Midbrain (tissue), 1 donor: Measurements from ENCODE around the gene GRM5.
"Not testable (repeated sequence)": the region's sequence is repeated elsewhere in the genome, so short reads cannot be mapped to it uniquely, and the experiment has no call there.

ENCODE experiments used
- DNase-seq: peaks from one replicate; lab custom pipeline; 2025; lab: John Stamatoyannopoulos, UW

The GRM5 gene

DNA sequence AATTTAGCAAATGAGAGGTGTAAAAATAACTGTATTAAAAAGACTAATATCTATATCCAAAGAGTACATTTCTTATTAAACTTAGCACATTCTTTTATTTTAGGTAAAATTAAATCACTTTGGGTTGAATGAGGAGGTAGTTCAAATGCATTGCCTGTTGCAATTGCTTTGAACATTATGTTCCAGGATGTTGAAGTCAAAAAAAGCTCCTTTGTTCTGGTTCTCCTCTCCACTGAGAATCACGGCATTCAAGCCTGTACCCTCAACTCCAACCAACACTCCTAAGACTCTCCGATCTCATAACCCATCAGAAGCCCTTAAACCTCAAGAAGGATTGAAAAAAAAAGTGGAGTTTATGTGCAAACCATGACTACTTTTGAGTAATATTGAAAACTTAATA lies 230.1 kb downstream of the GRM5 start:
- DNase-seq = not testable (repeated sequence)

- DNase-seq = no peak
Measured at GRCh38 chr11:88831303-88831890, 234.4 kb downstream of the GRM5 start.

DNA sequence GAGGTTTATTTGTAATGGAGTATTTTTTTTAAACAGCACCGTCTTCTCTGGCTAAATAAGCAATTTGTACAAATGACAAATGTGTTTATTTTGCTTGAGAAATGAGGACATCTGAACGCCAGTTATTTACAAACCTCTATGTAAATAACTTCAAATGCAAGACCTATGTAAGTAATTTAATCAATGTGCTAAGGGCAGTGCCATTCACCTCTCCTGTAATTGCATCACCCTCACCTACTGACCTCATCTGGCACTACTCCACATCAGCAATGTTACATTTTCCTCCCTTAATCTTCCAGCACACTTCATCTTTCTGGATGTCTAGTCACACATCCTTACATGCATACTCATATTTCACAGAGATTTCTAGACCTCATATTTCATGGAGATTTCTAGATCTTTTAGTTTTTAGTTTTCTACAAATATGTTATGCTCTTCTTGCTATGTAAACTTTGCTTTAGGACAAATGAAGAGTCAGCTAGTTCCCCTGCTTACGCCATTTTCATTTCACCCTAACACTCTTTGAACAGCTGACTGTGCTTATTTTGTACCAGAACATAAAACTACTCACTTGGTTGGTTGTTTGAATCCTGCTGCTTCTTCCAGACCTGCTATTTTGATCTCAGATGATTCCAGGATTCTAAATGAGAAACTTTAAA lies 238.6 kb downstream of the GRM5 start:
- DNase-seq = no peak

DNA sequence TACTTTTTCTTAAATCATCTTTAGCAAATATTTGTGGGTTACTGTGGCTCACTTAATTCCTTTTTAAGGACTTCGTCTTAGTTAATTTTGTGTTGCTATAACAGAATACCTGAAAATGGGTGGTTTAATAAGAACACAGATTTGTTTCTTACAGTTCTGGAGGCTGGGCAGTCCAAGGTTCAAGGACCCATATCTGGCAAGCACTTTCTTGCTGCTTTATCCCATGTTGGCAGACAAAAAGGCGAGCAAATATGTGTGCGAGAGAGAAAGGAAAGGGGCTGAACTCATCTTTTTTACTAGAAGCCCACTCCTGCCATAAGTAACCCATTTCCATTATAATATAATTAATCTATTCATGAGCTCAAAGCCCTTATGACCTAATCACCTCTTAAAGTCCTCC lies 246.2 kb downstream of the GRM5 start:
- DNase-seq = no peak

- DNase-seq = no peak
Measured at GRCh38 chr11:88818978-88819377, 246.8 kb downstream of the GRM5 start.

DNA sequence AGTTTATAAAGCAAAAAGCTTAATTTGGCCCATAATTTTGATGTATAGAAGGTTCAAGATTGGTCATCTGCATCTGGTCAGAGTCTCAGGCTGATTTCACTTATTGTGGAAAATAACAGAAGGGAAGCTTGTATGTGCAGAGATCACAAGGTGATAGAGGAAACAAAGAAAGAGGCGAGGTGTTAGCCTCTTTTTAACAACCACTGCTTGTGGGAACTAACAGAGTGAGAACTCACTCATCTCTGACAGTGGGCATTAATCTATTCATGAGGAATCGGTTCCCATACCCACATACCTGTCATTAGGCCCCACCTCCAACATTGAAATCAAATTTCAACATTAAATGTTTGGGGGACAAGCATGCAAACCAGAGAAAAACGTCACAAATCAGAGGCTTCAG lies 250.3 kb downstream of the GRM5 start:
- DNase-seq = no peak

GRCh38 chr11:88814076-88814475 lies 251.7 kb downstream of the GRM5 start:
- DNase-seq = no peak

DNA sequence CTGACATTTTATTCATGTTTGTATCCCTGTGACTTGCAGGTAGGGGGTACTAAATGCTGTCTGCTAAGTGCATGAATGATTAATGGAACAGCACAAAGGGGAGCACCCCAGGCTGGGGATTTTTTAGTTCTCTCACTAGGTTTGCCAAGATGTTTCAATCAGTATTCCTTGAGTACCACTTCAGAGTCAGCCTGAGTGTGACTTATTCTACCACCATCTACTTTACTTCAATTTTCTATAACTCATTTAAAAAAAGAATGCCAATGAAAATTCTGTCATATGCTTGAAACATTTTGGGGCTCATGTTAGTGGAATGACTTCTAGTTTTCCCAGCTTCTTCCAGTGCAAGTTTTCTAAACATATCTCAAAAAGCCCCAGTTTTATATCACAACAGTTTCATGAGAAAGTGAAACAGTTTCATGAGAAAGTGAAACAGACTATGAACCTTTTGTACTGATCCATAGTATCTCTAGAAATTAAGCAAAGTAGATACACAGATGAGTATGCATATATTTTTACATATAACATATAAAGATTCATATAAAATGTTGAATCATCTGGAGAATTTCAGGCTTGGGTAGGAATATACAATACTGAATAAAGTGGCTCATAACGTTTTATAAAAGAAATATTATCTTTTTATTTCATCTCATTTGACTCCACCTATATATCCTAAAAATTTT lies 252.4 kb downstream of the GRM5 start:
- no peak for DNase-seq

- DNase-seq = no peak
Measured at GRCh38 chr11:88810420-88811097, 255.2 kb downstream of the GRM5 start.

DNA sequence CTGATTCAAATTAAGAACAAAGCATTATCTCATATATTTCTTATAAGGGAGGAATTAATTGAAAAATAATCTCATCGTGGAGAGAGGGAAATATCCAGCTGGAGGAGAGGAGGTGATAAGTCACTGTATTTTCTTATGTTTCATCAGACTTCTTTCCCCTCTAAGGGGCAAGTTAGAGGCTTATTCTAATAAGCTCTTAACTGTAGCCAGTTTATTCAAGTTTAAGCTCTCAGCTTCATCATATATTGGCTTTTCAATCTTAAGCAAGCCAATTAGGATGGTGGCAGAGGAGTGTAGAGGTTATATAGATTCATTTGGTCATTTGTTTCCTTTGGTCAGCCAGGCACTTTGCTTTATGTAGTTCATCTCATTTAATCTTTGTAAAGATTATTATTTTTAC lies 256.7 kb downstream of the GRM5 start:
- DNase-seq = no peak

GRCh38 chr11:88807349-88807748 lies 258.4 kb downstream of the GRM5 start:
- DNase-seq = no peak

GRCh38 chr11:88806410-88806809 lies 259.4 kb downstream of the GRM5 start:
- DNase-seq = no peak

- no peak for DNase-seq
Measured at GRCh38 chr11:88801484-88802123, 264.2 kb downstream of the GRM5 start.

GRCh38 chr11:88799771-88800500 lies 265.8 kb downstream of the GRM5 start:
- peak; percentile 43 for DNase-seq

GRCh38 chr11:88790182-88790581 lies 275.6 kb downstream of the GRM5 start:
- no peak for DNase-seq

- DNase-seq = no peak
Measured at GRCh38 chr11:88779577-88779976, 286.2 kb downstream of the GRM5 start.

- no peak for DNase-seq
Measured at GRCh38 chr11:88770475-88771079, 295.2 kb downstream of the GRM5 start.

DNA sequence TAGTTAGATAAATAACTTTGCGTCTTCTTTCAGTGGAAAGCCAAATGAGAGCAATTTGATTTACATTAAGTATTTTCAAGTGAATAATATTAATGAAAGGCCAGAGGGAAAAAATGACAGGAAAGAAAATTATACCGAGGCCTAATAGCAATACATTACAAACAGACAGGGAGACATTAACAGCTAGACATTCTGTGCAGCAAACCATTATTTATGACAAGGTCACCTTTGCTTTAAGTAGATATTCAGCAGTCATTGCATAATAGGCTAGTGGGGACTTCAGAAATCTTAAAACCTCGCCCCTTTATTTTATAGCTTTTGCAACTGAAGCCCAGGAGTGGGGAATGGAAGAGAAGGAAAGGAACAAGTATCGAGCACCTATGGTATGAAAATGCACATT lies 321.6 kb downstream of the GRM5 start:
- DNase-seq = no peak

- DNase-seq = no peak
Measured at GRCh38 chr11:88739524-88739923, 326.3 kb downstream of the GRM5 start.

DNA sequence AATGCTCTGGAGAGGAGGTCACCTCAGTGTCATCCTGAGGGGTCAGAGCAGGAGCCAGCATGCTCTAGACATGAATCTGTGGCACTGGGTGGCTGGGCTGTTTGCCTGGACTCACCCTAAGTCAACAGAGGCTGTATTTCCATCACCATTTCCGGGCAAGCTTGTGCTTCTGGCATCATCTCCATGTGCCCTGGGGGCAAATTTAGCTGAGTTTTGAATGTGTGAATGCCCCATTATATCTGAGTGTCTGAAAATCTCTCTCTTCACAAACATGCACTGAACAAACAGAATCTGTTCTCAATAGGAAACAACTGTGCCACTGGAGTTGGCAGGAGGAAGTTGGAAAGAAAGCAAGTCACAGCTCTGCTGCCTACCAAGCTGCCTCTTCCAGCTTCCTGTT lies 356.2 kb downstream of the GRM5 start:
- DNase-seq = peak; percentile 80

- no peak for DNase-seq
Measured at GRCh38 chr11:88704485-88704884, 361.3 kb downstream of the GRM5 start.
